Keratinocyte (primary cell): ENCODE data around the gene KCNC3. TPM values are rescaled to one million over a fixed set of nuclear protein-coding genes. Genes with fewer than 3 reads are reported as not detected.

Experiments used
- DNase-seq: peaks from one replicate; pipeline ENCODE4 v3.0.0-alpha.2; 2011; ENCODE audit warnings: low read depth, missing footprints, low spot score
- FAIRE-seq: peaks from 2 replicates; lab custom pipeline; 2011; peaks lifted over from hg19 to GRCh38; lab: Jason Lieb, UNC
- H2AFZ ChIP-seq: 2 replicates; pipeline ENCODE4 v1.6.0; 2012; ENCODE audit warnings: low read length, control low read depth, inconsistent platforms; ENCODE audit not compliant: control insufficient read depth
- H3K27ac ChIP-seq: 2 replicates; pipeline ENCODE4 v1.5.1; 2011; ENCODE audit warnings: low read length; ENCODE audit not compliant: control insufficient read depth, insufficient read depth
- H3K27me3 ChIP-seq: 3 replicates; pipeline ENCODE4 v1.6.0; 2011; ENCODE audit warnings: low read length; ENCODE audit not compliant: control insufficient read depth, insufficient read depth; ENCODE audit errors: extremely low read depth
- H3K36me3 ChIP-seq, 2 experiments: 2 replicates in 1 of 2; 3 replicates in 1 of 2; pipeline ENCODE4 v1.5.1; 2011; ENCODE audit warnings: low read length in 2 of 2, mild to moderate bottlenecking in 1 of 2; ENCODE audit not compliant: control insufficient read depth in 2 of 2, insufficient read depth in 2 of 2; ENCODE audit errors: extremely low read depth in 1 of 2
- H3K4me1 ChIP-seq: 3 replicates; pipeline ENCODE4 v1.5.1; 2011; ENCODE audit warnings: low read length; ENCODE audit not compliant: control insufficient read depth, insufficient read depth; ENCODE audit errors: extremely low read depth
- H3K4me2 ChIP-seq: 3 replicates; pipeline ENCODE4 v1.6.0; 2011; ENCODE audit warnings: low read depth, low read length; ENCODE audit not compliant: control insufficient read depth, insufficient read depth; ENCODE audit errors: extremely low read depth
- H3K4me3 ChIP-seq, 3 experiments: fragments of 200-600 bp in 1 of 3; sonication (generic) in 1 of 3; 2 replicates in 2 of 3; 3 replicates in 1 of 3; pipeline ENCODE4 v1.5.1; 2011 to 2016; ENCODE audit warnings: low read length in 3 of 3, mild to moderate bottlenecking in 3 of 3, control low read depth in 2 of 3, inconsistent platforms in 1 of 3, low read depth in 1 of 3, mixed read lengths in 1 of 3, mixed run types in 1 of 3, moderate library complexity in 1 of 3; ENCODE audit not compliant: control insufficient read depth in 2 of 3, insufficient read depth in 2 of 3; ENCODE audit errors: extremely low read depth in 1 of 3
- H3K79me2 ChIP-seq: 2 replicates; pipeline ENCODE4 v1.6.0; 2012; ENCODE audit warnings: low read length; ENCODE audit not compliant: control insufficient read depth, insufficient read depth
- H3K9ac ChIP-seq: 3 replicates; pipeline ENCODE4 v1.6.0; 2011; ENCODE audit warnings: low read length; ENCODE audit not compliant: control insufficient read depth, insufficient read depth; ENCODE audit errors: extremely low read depth
- H3K9me1 ChIP-seq: 3 replicates; pipeline ENCODE4 v1.6.0; 2011; ENCODE audit warnings: low read length; ENCODE audit not compliant: control insufficient read depth, insufficient read depth; ENCODE audit errors: extremely low read depth
- H3K9me3 ChIP-seq: 2 replicates; pipeline ENCODE4 v1.5.1; 2012; ENCODE audit warnings: low read depth, low read length; ENCODE audit not compliant: control insufficient read depth
- H4K20me1 ChIP-seq: 3 replicates; pipeline ENCODE4 v1.6.0; 2011; ENCODE audit warnings: low read length; ENCODE audit not compliant: control insufficient read depth, insufficient read depth; ENCODE audit errors: extremely low read depth
- EZH2 ChIP-seq: IDR thresholded peaks from one replicate; pipeline ENCODE4 v1.6.1; 2012; ENCODE audit warnings: inconsistent platforms, mild to moderate bottlenecking, low read length, moderate library complexity
- dilution Hi-C: fragments of 300-500 bp; cut with MboI; formaldehyde crosslinking; loops from one replicate; pipeline ENCODE4 v1.7.0; 2020; ENCODE audit warnings: low sequenced_read_pairs; ENCODE audit not compliant: extremely low pct_ligation_motif_present
- polyA plus RNA-seq, 5 experiments: library from polyadenylated mRNA; depleted of rRNA in 3 of 5; stranded (reverse) in 3 of 5; stranded (forward) in 1 of 5; unstranded in 1 of 5; fragments of >200 nt; gene quantifications; 1 replicate in 1 of 5; 2 replicates in 3 of 5; 3 replicates in 1 of 5; pipeline versions ENCODE4 v1.2.1 to v1.2.3, GENCODE V29; 2011 to 2012; ENCODE audit warnings: missing spikeins in 2 of 5, low read depth in 1 of 5, low replicate concordance in 1 of 5
- TF ChIP-seq, protein P1 (sequence below), 3 experiments: IDR thresholded peaks in 1 of 3; conservative IDR thresholded peaks in 1 of 3; optimal IDR thresholded peaks in 1 of 3; 2 replicates in 2 of 3; 3 replicates in 1 of 3; pipeline versions ENCODE3 to v1.5.1; 2011; ENCODE audit warnings: low read length in 3 of 3, mild to moderate bottlenecking in 3 of 3, moderate library complexity in 2 of 3, control low read depth in 1 of 3, inconsistent platforms in 1 of 3; ENCODE audit not compliant: insufficient read depth in 2 of 3; ENCODE audit errors: extremely low read depth in 1 of 3

KCNC3 gene
- polyA plus RNA-seq, 1 donor (not counting 4 experiments of a cell fraction or from before 2014, with no cell fraction given) = 0.01 TPM

DNA sequence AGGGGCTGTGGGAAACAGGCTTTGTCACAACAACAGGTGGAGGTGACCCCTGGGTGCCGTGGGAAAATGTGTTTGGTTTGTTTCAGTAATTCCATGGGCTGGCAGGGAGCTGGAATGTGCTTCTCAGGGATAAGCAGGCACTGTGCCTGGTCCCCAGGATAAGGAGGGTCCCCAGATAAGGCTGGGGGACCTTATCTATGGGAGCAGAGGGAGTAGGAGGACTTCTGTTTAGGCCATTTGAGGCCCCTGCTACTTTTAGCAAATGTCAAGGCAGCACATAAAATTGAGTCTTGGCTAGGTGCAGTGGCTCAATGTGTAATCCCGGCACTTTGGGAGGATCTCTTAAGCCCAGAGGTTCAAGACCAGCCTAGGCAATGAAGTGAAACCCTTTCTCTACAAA is 59.5 kb downstream of the KCNC3 start:
- Histone ChIP-seq H3K27ac (no peak overlapping the region), H4K20me1 (no peaks in the 10 kb centered on the region), H3K9ac (no peak overlapping the region), H3K36me3 (no peaks in the 10 kb centered on the region), H3K9me1 (no peaks in the 10 kb centered on the region), H3K4me1 (no peaks in the 10 kb centered on the region), H3K4me2 (no peak overlapping the region), H3K79me2 (no peaks in the 10 kb centered on the region), H3K27me3 (no peaks in the 10 kb centered on the region), H3K4me3 (no peak overlapping the region), H2AFZ (no peak overlapping the region), H3K9me3 (no peaks in the 10 kb centered on the region)
- dilution Hi-C loops = no loop called here
- DNase-seq = no peak
- TF ChIP-seq, protein P1, sequence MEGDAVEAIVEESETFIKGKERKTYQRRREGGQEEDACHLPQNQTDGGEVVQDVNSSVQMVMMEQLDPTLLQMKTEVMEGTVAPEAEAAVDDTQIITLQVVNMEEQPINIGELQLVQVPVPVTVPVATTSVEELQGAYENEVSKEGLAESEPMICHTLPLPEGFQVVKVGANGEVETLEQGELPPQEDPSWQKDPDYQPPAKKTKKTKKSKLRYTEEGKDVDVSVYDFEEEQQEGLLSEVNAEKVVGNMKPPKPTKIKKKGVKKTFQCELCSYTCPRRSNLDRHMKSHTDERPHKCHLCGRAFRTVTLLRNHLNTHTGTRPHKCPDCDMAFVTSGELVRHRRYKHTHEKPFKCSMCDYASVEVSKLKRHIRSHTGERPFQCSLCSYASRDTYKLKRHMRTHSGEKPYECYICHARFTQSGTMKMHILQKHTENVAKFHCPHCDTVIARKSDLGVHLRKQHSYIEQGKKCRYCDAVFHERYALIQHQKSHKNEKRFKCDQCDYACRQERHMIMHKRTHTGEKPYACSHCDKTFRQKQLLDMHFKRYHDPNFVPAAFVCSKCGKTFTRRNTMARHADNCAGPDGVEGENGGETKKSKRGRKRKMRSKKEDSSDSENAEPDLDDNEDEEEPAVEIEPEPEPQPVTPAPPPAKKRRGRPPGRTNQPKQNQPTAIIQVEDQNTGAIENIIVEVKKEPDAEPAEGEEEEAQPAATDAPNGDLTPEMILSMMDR (optimal IDR thresholded peaks at IDR 0.05 in 1 of 3, IDR thresholded peaks at IDR 0.05 in 1 of 3, conservative IDR thresholded peaks at IDR 0.05 in 1 of 3; ENCODE audit: extremely low read depth in 1 of 3, insufficient read depth in 2 of 3, low read length in 3 of 3) = no peak
- TF ChIP-seq EZH2 = no peak
- no peak for FAIRE-seq

DNA sequence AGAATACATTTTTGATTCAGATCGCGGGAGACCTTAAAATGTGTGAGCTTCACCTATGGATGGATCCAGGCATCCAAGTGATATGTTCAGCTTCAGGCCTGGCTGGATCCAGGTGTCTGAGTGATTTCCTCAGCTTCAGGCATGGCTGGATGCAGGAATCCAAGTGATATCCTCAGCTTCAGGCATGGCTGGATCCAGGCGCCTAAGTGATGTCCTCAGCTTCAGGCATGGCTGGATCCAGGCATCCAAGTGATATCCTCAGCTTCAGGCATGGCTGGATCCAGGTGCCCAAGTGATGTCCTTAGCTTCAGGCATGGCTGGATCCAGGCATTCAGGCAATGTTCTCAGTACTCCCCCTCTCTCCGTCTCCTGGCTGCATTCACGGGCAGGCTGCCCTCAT is 60.7 kb downstream of the KCNC3 start:
- H3K27me3 ChIP-seq = no peaks in the 10 kb centered on the region
- H3K4me2 ChIP-seq = no peak overlapping the region
- H2AFZ ChIP-seq = no peak overlapping the region
- H3K4me3 ChIP-seq = no peak overlapping the region
- dilution Hi-C loops = no loop called here
- H3K9ac ChIP-seq = no peak overlapping the region
- no peaks in the 10 kb centered on the region for H3K36me3 ChIP-seq
- H3K79me2 ChIP-seq = no peaks in the 10 kb centered on the region
- TF ChIP-seq, protein P1 (optimal IDR thresholded peaks at IDR 0.05 in 1 of 3, IDR thresholded peaks at IDR 0.05 in 1 of 3, conservative IDR thresholded peaks at IDR 0.05 in 1 of 3; ENCODE audit: extremely low read depth in 1 of 3, insufficient read depth in 2 of 3, low read length in 3 of 3) = no peak
- no peak for TF ChIP-seq EZH2
- H3K4me1 ChIP-seq = no peaks in the 10 kb centered on the region
- FAIRE-seq (no peak), DNase-seq (no peak)
- H3K27ac ChIP-seq = no peak overlapping the region
- H4K20me1 ChIP-seq = no peaks in the 10 kb centered on the region
- H3K9me1 ChIP-seq = no peaks in the 10 kb centered on the region
- no peaks in the 10 kb centered on the region for H3K9me3 ChIP-seq
